HG03135 (cell line): ENCODE data around the gene ZNF217.
"Not testable (repeated sequence)": the region's sequence is repeated elsewhere in the genome, so short reads cannot be mapped to it uniquely, and the experiment has no call there.

Source experiments
- ATAC-seq: cut with Tn5 transposase; IDR thresholded peaks from one replicate; pipeline ENCODE4 v1.9.1; 2021; ENCODE audit warnings: mild to moderate bottlenecking, moderate library complexity; ENCODE audit not compliant: unreplicated experiment

Gene ZNF217

GRCh38 chr20:53534037-53534436 is 59.6 kb downstream of the ZNF217 start:
- no peak for ATAC-seq

GRCh38 chr20:53533500-53533899 is 60.1 kb downstream of the ZNF217 start:
- no peak for ATAC-seq

- ATAC-seq, result not testable (repeated sequence)
Measured at GRCh38 chr20:53532654-53533312, 60.9 kb downstream of the ZNF217 start.

- ATAC-seq, result no peak
Measured at GRCh38 chr20:53530440-53530839, 63.2 kb downstream of the ZNF217 start.

GRCh38 chr20:53529658-53530057 is 64.0 kb downstream of the ZNF217 start:
- ATAC-seq, result no peak

GRCh38 chr20:53527196-53527595 is 66.4 kb downstream of the ZNF217 start:
- ATAC-seq, result no peak

GRCh38 chr20:53524589-53525312 is 68.9 kb downstream of the ZNF217 start:
- no peak for ATAC-seq

GRCh38 chr20:53523615-53524014 is 70.0 kb downstream of the ZNF217 start:
- not testable (repeated sequence) for ATAC-seq

GRCh38 chr20:53522696-53523095 is 70.9 kb downstream of the ZNF217 start:
- no peak for ATAC-seq

GRCh38 chr20:53522026-53522425 is 71.6 kb downstream of the ZNF217 start:
- ATAC-seq, result no peak

GRCh38 chr20:53521421-53521820 is 72.2 kb downstream of the ZNF217 start:
- not testable (repeated sequence) for ATAC-seq

- ATAC-seq, result no peak
Measured at GRCh38 chr20:53517146-53517545, 76.5 kb downstream of the ZNF217 start.
